ENCODE data around the gene FFAR2.

FFAR2 gene

GRCh38 chr19:35490364-35490763 is 42.3 kb downstream of the FFAR2 start, which contains the start of gene KRTDAP:
Gene KRTDAP, minus strand, starts transcription at chr19:35490464. Its CDS starts 22 bp downstream, at chr19:35490442.
- no peaks in the 10 kb centered on the region for H3K36me3 ChIP-seq (ENCODE audit: low read depth)
- H3K9me3 ChIP-seq (ENCODE audit: severe bottlenecking) = no peaks in the 10 kb centered on the region
- H3K27me3 ChIP-seq (ENCODE audit: insufficient read depth, poor library complexity, severe bottlenecking) = peaks cover 31% of the 10 kb centered on the region
- ATAC-seq (ENCODE audit: low read depth) (no peak), DNase-seq (ENCODE audit: low spot score) (no peak)
- no peaks in the 10 kb centered on the region for H3K4me1 ChIP-seq (ENCODE audit: insufficient read depth, poor library complexity, severe bottlenecking)
- TF ChIP-seq CTCF (IDR thresholded peaks at IDR 0.05; ENCODE audit: poor library complexity, severe bottlenecking) = no peak
- H3K4me3 ChIP-seq (ENCODE audit: severe bottlenecking) = no peak within 1 kb of the TSS
- H3K27ac ChIP-seq (ENCODE audit: poor library complexity, severe bottlenecking) = no peak within 1 kb of the TSS

GRCh38 chr19:35491836-35492360 is 43.8 kb downstream of the FFAR2 start:
- H3K27ac ChIP-seq (ENCODE audit: poor library complexity, severe bottlenecking) = no peak overlapping the region
- no peak for ATAC-seq (ENCODE audit: low read depth)
- no peak for DNase-seq (ENCODE audit: low spot score)
- no peaks in the 10 kb centered on the region for H3K36me3 ChIP-seq (ENCODE audit: low read depth)
- H3K9me3 ChIP-seq (ENCODE audit: severe bottlenecking) = no peaks in the 10 kb centered on the region
- H3K4me1 ChIP-seq (ENCODE audit: insufficient read depth, poor library complexity, severe bottlenecking) = no peaks in the 10 kb centered on the region
- peaks cover 20% of the 10 kb centered on the region for H3K27me3 ChIP-seq (ENCODE audit: insufficient read depth, poor library complexity, severe bottlenecking)
- no peak for TF ChIP-seq CTCF (IDR thresholded peaks at IDR 0.05; ENCODE audit: poor library complexity, severe bottlenecking)
- no peak overlapping the region for H3K4me3 ChIP-seq (ENCODE audit: severe bottlenecking)

- Histone ChIP-seq H3K9me3 (ENCODE audit: severe bottlenecking) (no peaks in the 10 kb centered on the region), H3K36me3 (ENCODE audit: low read depth) (peaks cover 10% of the 10 kb centered on the region), H3K27me3 (ENCODE audit: insufficient read depth, poor library complexity, severe bottlenecking) (peaks cover 18% of the 10 kb centered on the region), H3K4me3 (ENCODE audit: severe bottlenecking) (no peak overlapping the region), H3K4me1 (ENCODE audit: insufficient read depth, poor library complexity, severe bottlenecking) (no peaks in the 10 kb centered on the region), H3K27ac (ENCODE audit: poor library complexity, severe bottlenecking) (no peak overlapping the region)
- DNase-seq (ENCODE audit: low spot score) (no peak), ATAC-seq (ENCODE audit: low read depth) (no peak)
- TF ChIP-seq CTCF (IDR thresholded peaks at IDR 0.05; ENCODE audit: poor library complexity, severe bottlenecking) = no peak
Observed at GRCh38 chr19:35493971-35494370, 45.9 kb downstream of the FFAR2 start.

GRCh38 chr19:35495107-35496064 is 47.3 kb downstream of the FFAR2 start:
- Histone ChIP-seq H3K4me1 (ENCODE audit: insufficient read depth, poor library complexity, severe bottlenecking) (no peaks in the 10 kb centered on the region), H3K9me3 (ENCODE audit: severe bottlenecking) (no peaks in the 10 kb centered on the region), H3K27me3 (ENCODE audit: insufficient read depth, poor library complexity, severe bottlenecking) (peaks cover 10% of the 10 kb centered on the region), H3K4me3 (ENCODE audit: severe bottlenecking) (no peak overlapping the region), H3K36me3 (ENCODE audit: low read depth) (peaks cover 23% of the 10 kb centered on the region), H3K27ac (ENCODE audit: poor library complexity, severe bottlenecking) (no peak overlapping the region)
- DNase-seq (ENCODE audit: low spot score) = no peak
- peak; percentile 81 for ATAC-seq (ENCODE audit: low read depth)
- TF ChIP-seq CTCF (IDR thresholded peaks at IDR 0.05; ENCODE audit: poor library complexity, severe bottlenecking) = peak; percentile 82
